HepG2 (cell line): ENCODE results near the gene SLFN14. TPM values are rescaled to one million over a fixed set of nuclear protein-coding genes. Genes with fewer than 3 reads are reported as not detected.
A peak's percentile ranks its signal among the peaks of the same experiment; 100 is the strongest.

Experiments
- ATRX ChIP-seq: sonication (generic); formaldehyde crosslinking; IDR thresholded peaks from 2 replicates; pipeline ENCODE4 v1.4.0; 2020; ENCODE audit warnings: missing genetic modification reagents, borderline replicate concordance
- CC2D1A ChIP-seq: sonication (generic); formaldehyde crosslinking; IDR thresholded peaks from 2 replicates; pipeline ENCODE4 v1.8.1; 2023; ENCODE audit warnings: mild to moderate bottlenecking, missing genetic modification reagents
- DPF2 ChIP-seq: sonication (generic); formaldehyde crosslinking; IDR thresholded peaks from 2 replicates; pipeline ENCODE4 v1.4.0; 2020; ENCODE audit warnings: mild to moderate bottlenecking, low read depth, missing genetic modification reagents, borderline replicate concordance
- ETV5 ChIP-seq: IDR thresholded peaks from 2 replicates; pipeline ENCODE4 v1.6.1; 2018; ENCODE audit warnings: missing biosample characterization, missing genetic modification reagents, inconsistent platforms, borderline replicate concordance
- FLYWCH1 ChIP-seq: sonication (generic); formaldehyde crosslinking; IDR thresholded peaks from 2 replicates; pipeline ENCODE4 v1.8.1; 2023; ENCODE audit warnings: mild to moderate bottlenecking, missing genetic modification reagents
- GZF1 ChIP-seq: sonication (generic); formaldehyde crosslinking; IDR thresholded peaks from 2 replicates; pipeline ENCODE4 v1.5.1; 2020; ENCODE audit warnings: mild to moderate bottlenecking, missing genetic modification reagents
- HOXA5 ChIP-seq: sonication (generic); formaldehyde crosslinking; IDR thresholded peaks from 2 replicates; pipeline ENCODE4 v1.4.0; 2020; ENCODE audit warnings: missing genetic modification reagents
- NFE2 ChIP-seq: sonication (generic); formaldehyde crosslinking; IDR thresholded peaks from 2 replicates; pipeline ENCODE4 v1.4.0; 2020; ENCODE audit warnings: missing genetic modification reagents
- NRL ChIP-seq: sonication (generic); formaldehyde crosslinking; IDR thresholded peaks from 2 replicates; pipeline ENCODE4 v1.5.0; 2020; ENCODE audit warnings: missing genetic modification reagents, mild to moderate bottlenecking, moderate library complexity, borderline replicate concordance
- POGK ChIP-seq: sonication (generic); formaldehyde crosslinking; conservative IDR thresholded peaks from 2 replicates; pipeline ENCODE4 v1.8.0; 2022; ENCODE audit warnings: mild to moderate bottlenecking, moderate library complexity, missing genetic modification reagents
- REXO4 ChIP-seq: sonication (generic); formaldehyde crosslinking; IDR thresholded peaks from 2 replicates; pipeline ENCODE4 v1.8.0; 2022; ENCODE audit warnings: missing genetic modification reagents, mild to moderate bottlenecking, borderline replicate concordance
- RNF219 ChIP-seq: sonication (generic); formaldehyde crosslinking; IDR thresholded peaks from 2 replicates; pipeline ENCODE4 v1.5.0; 2020; ENCODE audit warnings: mild to moderate bottlenecking, missing genetic modification reagents
- SETDB1 ChIP-seq: sonication (generic); formaldehyde crosslinking; IDR thresholded peaks from 2 replicates; pipeline ENCODE4 v1.5.1; 2020; ENCODE audit warnings: missing genetic modification reagents, mild to moderate bottlenecking, borderline replicate concordance
- TEF ChIP-seq: sonication (generic); formaldehyde crosslinking; IDR thresholded peaks from 2 replicates; pipeline ENCODE4 v1.5.0; 2020; ENCODE audit warnings: missing genetic modification reagents
- ZNF17 ChIP-seq: sonication (generic); formaldehyde crosslinking; IDR thresholded peaks from 2 replicates; pipeline ENCODE4 v1.5.0; 2020; ENCODE audit warnings: mild to moderate bottlenecking, missing genetic modification reagents
- ZNF253 ChIP-seq: sonication (generic); formaldehyde crosslinking; IDR thresholded peaks from 2 replicates; pipeline ENCODE4 v1.8.0; 2022; ENCODE audit warnings: mild to moderate bottlenecking, missing genetic modification reagents, borderline replicate concordance
- ZNF337 ChIP-seq: sonication (generic); formaldehyde crosslinking; IDR thresholded peaks from 2 replicates; pipeline ENCODE4 v1.5.1; 2020; ENCODE audit warnings: missing genetic modification reagents, low read depth, mild to moderate bottlenecking, borderline replicate concordance
- ZNF451 ChIP-seq: sonication (generic); formaldehyde crosslinking; IDR thresholded peaks from 2 replicates; pipeline ENCODE4 v1.5.0; 2020; ENCODE audit warnings: mild to moderate bottlenecking, missing genetic modification reagents
- ZNF652 ChIP-seq: IDR thresholded peaks from 2 replicates; pipeline ENCODE4 v1.6.1; 2016; ENCODE audit warnings: low read depth, borderline replicate concordance
- ZNF740 ChIP-seq: sonication (generic); formaldehyde crosslinking; IDR thresholded peaks from 2 replicates; pipeline ENCODE4 v1.4.0; 2020; ENCODE audit warnings: missing genetic modification reagents
- ZNF839 ChIP-seq: sonication (generic); formaldehyde crosslinking; IDR thresholded peaks from 2 replicates; pipeline ENCODE4 v1.4.0; 2020; ENCODE audit warnings: missing genetic modification reagents, mild to moderate bottlenecking, borderline replicate concordance
- polyA plus RNA-seq, 8 experiments: library from polyadenylated mRNA; depleted of rRNA in 3 of 8; stranded (reverse) in 7 of 8; unstranded in 1 of 8; fragments of >200 nt; fragmentation: Illumina TruSeq in 4 of 8; extraction: Trizol in 4 of 8; gene quantifications; 2 replicates each; pipeline versions ENCODE4 v1.2.1 to v1.2.3, GENCODE V29; 2011 to 2016; ENCODE audit warnings: low read depth in 4 of 8, missing spikeins in 1 of 8, mixed read lengths in 1 of 8; ENCODE audit not compliant: insufficient read depth in 1 of 8
- total RNA-seq, 5 experiments: library from RNA; depleted of rRNA; stranded (reverse); fragments of >200 nt; fragmentation: Illumina TruSeq; extraction: Trizol; gene quantifications; 2 replicates each; pipeline ENCODE4 v1.2.3, GENCODE V29; 2016; ENCODE audit warnings: low read depth in 1 of 5
- TF ChIP-seq, protein P1 (sequence below): sonication (generic); formaldehyde crosslinking; IDR thresholded peaks from 2 replicates; pipeline ENCODE4 v1.5.0; 2020; ENCODE audit warnings: missing genetic modification reagents

The SLFN14 gene
- total and polyA plus RNA-seq, 2 of the 13 experiments (the other 11 are each of a cell fraction or from before 2014, with no cell fraction given): not detected

GRCh38 chr17:35587074-35587961 is 26.7 kb upstream of the SLFN14 start, which contains the start of gene AP2B1 (continued):
- TF ChIP-seq TEF: no peak
- no peak for TF ChIP-seq DPF2 (CRISPR knock-in tag)
- TF ChIP-seq SETDB1: no peak
- TF ChIP-seq ZNF17: no peak
- peak; percentile 79 for TF ChIP-seq ETV5
- peak; percentile 40; the same call in 1 of the 2 replicates for TF ChIP-seq GZF1
- no peak for TF ChIP-seq ATRX (CRISPR knock-in tag)
- TF ChIP-seq ZNF337 (CRISPR knock-in tag): no peak
- TF ChIP-seq ZNF652 (CRISPR knock-in tag): no peak
- TF ChIP-seq POGK (CRISPR knock-in tag): peak; percentile 75; the same call in 1 of the 2 replicates
- TF ChIP-seq, protein P1, sequence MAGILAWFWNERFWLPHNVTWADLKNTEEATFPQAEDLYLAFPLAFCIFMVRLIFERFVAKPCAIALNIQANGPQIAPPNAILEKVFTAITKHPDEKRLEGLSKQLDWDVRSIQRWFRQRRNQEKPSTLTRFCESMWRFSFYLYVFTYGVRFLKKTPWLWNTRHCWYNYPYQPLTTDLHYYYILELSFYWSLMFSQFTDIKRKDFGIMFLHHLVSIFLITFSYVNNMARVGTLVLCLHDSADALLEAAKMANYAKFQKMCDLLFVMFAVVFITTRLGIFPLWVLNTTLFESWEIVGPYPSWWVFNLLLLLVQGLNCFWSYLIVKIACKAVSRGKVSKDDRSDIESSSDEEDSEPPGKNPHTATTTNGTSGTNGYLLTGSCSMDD (CRISPR knock-in tag): no peak
- TF ChIP-seq HOXA5 (CRISPR knock-in tag): peak; percentile 74; the same call in 1 of the 2 replicates
- no peak for TF ChIP-seq CC2D1A
- TF ChIP-seq ZNF451 (CRISPR knock-in tag): no peak
- peak; percentile 92 for TF ChIP-seq NRL (CRISPR knock-in tag)
- TF ChIP-seq REXO4: no peak
- TF ChIP-seq ZNF253 (CRISPR knock-in tag): no peak
- no peak for TF ChIP-seq FLYWCH1
- TF ChIP-seq NFE2 (CRISPR knock-in tag): no peak
- 0 out of 2 replicates have a peak, but pooled peaks have one; percentile 86 for TF ChIP-seq ZNF839 (CRISPR knock-in tag)
- no peak for TF ChIP-seq RNF219
- no peak for TF ChIP-seq ZNF740
